Hepatocyte (in vitro differentiated cells): Measurements from ENCODE around the gene IDH2.

Experiments
- CTCF ChIP-seq: fragments of 200-600 bp; sonication (generic); IDR thresholded peaks from 2 replicates; pipeline ENCODE4 v1.5.1; 2016; ENCODE audit warnings: antibody characterized with exemption, mild to moderate bottlenecking; ENCODE audit not compliant: poor library complexity
- EZH2 ChIP-seq: fragments of 200-600 bp; sonication (generic); IDR thresholded peaks from 2 replicates; pipeline ENCODE4 v1.6.1; 2016; ENCODE audit warnings: antibody characterized with exemption, mild to moderate bottlenecking, borderline replicate concordance
- EZH2phosphoT487 ChIP-seq: fragments of 200-600 bp; sonication (generic); IDR thresholded peaks from one replicate; pipeline ENCODE4 v1.6.1; 2018; ENCODE audit warnings: antibody characterized with exemption, mild to moderate bottlenecking, low read depth, moderate library complexity; ENCODE audit not compliant: unreplicated experiment, severe bottlenecking

DNA sequence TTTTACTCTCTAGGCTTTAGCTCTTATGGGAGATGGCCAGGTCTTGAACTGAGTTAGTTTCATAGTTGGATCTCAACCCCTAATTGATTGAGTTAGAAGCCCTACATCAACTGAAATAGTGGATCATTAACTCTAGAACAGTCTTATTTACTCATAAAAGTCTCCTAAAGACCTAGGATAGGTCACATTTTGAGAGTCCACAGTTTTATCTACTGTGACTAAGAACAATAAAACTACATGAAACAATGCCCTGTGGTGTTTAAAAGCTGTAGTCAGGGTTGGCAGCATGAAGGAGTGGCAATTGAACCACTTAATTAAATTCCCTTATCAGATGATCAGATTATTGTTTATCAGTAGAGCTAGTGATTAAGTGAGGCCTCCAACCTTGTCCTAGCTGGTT is 22.2 kb upstream of the IDH2 start:
- TF ChIP-seq CTCF = no peak
- no peak for TF ChIP-seq EZH2phosphoT487
- no peak for TF ChIP-seq EZH2
